GM21515 (cell line): ENCODE data around the gene PIR.

Source experiments
- ATAC-seq: cut with Tn5 transposase; IDR thresholded peaks from one replicate; pipeline ENCODE4 v1.9.1; 2021; ENCODE audit not compliant: unreplicated experiment

Gene PIR

GRCh38 chrX:15350329-15350996 lies 142.7 kb downstream of the PIR start:
- ATAC-seq, result no peak

- no peak for ATAC-seq
Measured at GRCh38 chrX:15349046-15349445, 144.1 kb downstream of the PIR start.

GRCh38 chrX:15345976-15346375 lies 147.2 kb downstream of the PIR start:
- no peak for ATAC-seq

GRCh38 chrX:15344106-15344505 lies 149.0 kb downstream of the PIR start:
- ATAC-seq, result no peak

- no peak for ATAC-seq
Measured at GRCh38 chrX:15343075-15343476, 150.1 kb downstream of the PIR start.

- no peak for ATAC-seq
Measured at GRCh38 chrX:15340867-15341266, 152.3 kb downstream of the PIR start.

GRCh38 chrX:15336023-15336413 lies 157.1 kb downstream of the PIR start:
- no peak for ATAC-seq

- peak; percentile 99 for ATAC-seq
Measured at GRCh38 chrX:15335135-15336022, 157.8 kb downstream of the PIR start, which contains the start of gene PIGA. Gene PIGA (minus strand): TSS chrX:15335523. CDS start chrX:15331930, 3,593 bp downstream.
